Sigmoid colon (tissue), 3 donors: ENCODE measurements around the gene DRC3.

Source experiments
- CTCF ChIP-seq, 4 experiments: fragments of 450-650 bp in 3 of 4; fragments of 200-600 bp in 1 of 4; IDR thresholded peaks; one replicate each; pipeline ENCODE4 v1.5.1; 2016 to 2019; ENCODE audit warnings: antibody characterized with exemption in 4 of 4, mild to moderate bottlenecking in 3 of 4, moderate library complexity in 2 of 4
- POLR2A ChIP-seq, 2 donors: fragments of 450-650 bp; IDR thresholded peaks; one replicate each; pipeline ENCODE4 v1.6.1; 2016; ENCODE audit warnings: antibody characterized with exemption in 2 of 2, mild to moderate bottlenecking in 2 of 2, moderate library complexity in 2 of 2

GRCh38 chr17:18021372-18021771, 48.7 kb downstream of the DRC3 start:
- TF ChIP-seq CTCF (IDR thresholded peaks at IDR 0.05): no peak
- no peak for TF ChIP-seq POLR2A (IDR thresholded peaks at IDR 0.05)
